GM10266 (cell line): ENCODE data around the gene HSPA4L.

ENCODE experiments used
- DNase-seq: peaks from one replicate; pipeline ENCODE4 v3.0.0; 2012; ENCODE audit errors: extremely low spot score
- CTCF ChIP-seq: IDR thresholded peaks from 2 replicates; pipeline ENCODE4 v1.5.1; 2012; ENCODE audit warnings: mild to moderate bottlenecking, low read depth; ENCODE audit not compliant: control insufficient read depth, insufficient read depth; ENCODE audit errors: missing control alignments

Gene HSPA4L

GRCh38 chr4:127782275-127783025 lies at the start of gene HSPA4L:
TSS of gene HSPA4L (plus strand) at chr4:127782322. CDS start at chr4:127782551, 229 bp downstream.
- peak; percentile 59 for DNase-seq
- peak; percentile 29 for TF ChIP-seq CTCF

GRCh38 chr4:127732623-127733328 lies 49.3 kb upstream of the HSPA4L start:
- peak; percentile 72 for DNase-seq

GRCh38 chr4:127734976-127735375 lies 47.1 kb upstream of the HSPA4L start:
- TF ChIP-seq CTCF: no peak
- no peak for DNase-seq

More at GRCh38 chr4:127732623-127733328, 49.3 kb upstream of the HSPA4L start:
- TF ChIP-seq CTCF: peak; percentile 42

GRCh38 chr4:127737295-127737694 lies 44.8 kb upstream of the HSPA4L start:
- no peak for TF ChIP-seq CTCF
- DNase-seq: no peak

- no peak for DNase-seq
- no peak for TF ChIP-seq CTCF
These were observed 40.9 kb upstream of the HSPA4L start for GRCh38 chr4:127741247-127741646.

- no peak for TF ChIP-seq CTCF
- no peak for DNase-seq
These were observed 34.2 kb upstream of the HSPA4L start for GRCh38 chr4:127747883-127748282.

- DNase-seq: no peak
- TF ChIP-seq CTCF: no peak
These were observed 33.2 kb upstream of the HSPA4L start for GRCh38 chr4:127748957-127749356.
